GM23248 (cell line): ENCODE results near the gene DNAJC3. TPM values are rescaled to one million over a fixed set of nuclear protein-coding genes. Genes with fewer than 3 reads are reported as not detected.

Source experiments
- DNase-seq: peaks from one replicate; pipeline ENCODE4 v3.0.0-alpha.2; 2015
- H2AFZ ChIP-seq: fragments of 200-600 bp; sonication (generic); 2 replicates; pipeline ENCODE4 v1.6.1; 2016; ENCODE audit warnings: antibody characterized with exemption
- H3F3A ChIP-seq: fragments of 200-600 bp; sonication (generic); 2 replicates; pipeline ENCODE4 v1.6.1; 2016; ENCODE audit warnings: mild to moderate bottlenecking, antibody characterized with exemption, mixed run types; ENCODE audit not compliant: insufficient read depth
- H3K27ac ChIP-seq: fragments of 200-600 bp; sonication (generic); 2 replicates; pipeline ENCODE4 v1.5.1; 2016; ENCODE audit warnings: mild to moderate bottlenecking
- H3K27me3 ChIP-seq: fragments of 200-600 bp; sonication (generic); replicated peaks from 2 replicates; pipeline ENCODE4 v1.6.1; 2016; ENCODE audit warnings: mild to moderate bottlenecking; ENCODE audit not compliant: insufficient read depth
- H3K36me3 ChIP-seq: fragments of 200-600 bp; sonication (generic); 2 replicates; pipeline ENCODE4 v1.6.1; 2016; ENCODE audit warnings: low read depth, mild to moderate bottlenecking
- H3K4me1 ChIP-seq: fragments of 200-600 bp; sonication (generic); 2 replicates; pipeline ENCODE4 v1.6.1; 2016; ENCODE audit warnings: mild to moderate bottlenecking; ENCODE audit not compliant: insufficient read depth
- H3K4me2 ChIP-seq: fragments of 200-600 bp; sonication (generic); one replicate; pipeline ENCODE4 v1.6.1; 2016; ENCODE audit warnings: mild to moderate bottlenecking; ENCODE audit not compliant: unreplicated experiment
- H3K4me3 ChIP-seq: fragments of 200-600 bp; sonication (generic); 2 replicates; pipeline ENCODE4 v1.5.1; 2016; ENCODE audit warnings: mild to moderate bottlenecking
- H3K79me2 ChIP-seq: fragments of 200-600 bp; sonication (generic); 2 replicates; pipeline ENCODE4 v1.6.1; 2016; ENCODE audit warnings: mild to moderate bottlenecking; ENCODE audit not compliant: insufficient read depth
- H3K9ac ChIP-seq: fragments of 200-600 bp; sonication (generic); 2 replicates; pipeline ENCODE4 v1.6.1; 2016; ENCODE audit warnings: mild to moderate bottlenecking
- H3K9me2 ChIP-seq: fragments of 200-600 bp; sonication (generic); 2 replicates; pipeline ENCODE4 v1.6.1; 2016; ENCODE audit warnings: mixed run types, mild to moderate bottlenecking, moderate library complexity; ENCODE audit not compliant: insufficient read depth
- H3K9me3 ChIP-seq: fragments of 200-600 bp; sonication (generic); one replicate; pipeline ENCODE4 v1.6.1; 2017; ENCODE audit warnings: low read depth
- H4K20me1 ChIP-seq: fragments of 200-600 bp; sonication (generic); 2 replicates; pipeline ENCODE4 v1.6.0; 2016; ENCODE audit not compliant: insufficient read depth
- EZH2 ChIP-seq: fragments of 200-600 bp; sonication (generic); IDR thresholded peaks from 2 replicates; pipeline ENCODE4 v1.6.1; 2018; ENCODE audit warnings: antibody characterized with exemption, mild to moderate bottlenecking; ENCODE audit not compliant: insufficient read depth, poor library complexity, severe bottlenecking
- EZH2phosphoT487 ChIP-seq: fragments of 200-600 bp; sonication (generic); IDR thresholded peaks from 2 replicates; pipeline ENCODE4 v1.6.1; 2018; ENCODE audit warnings: antibody characterized with exemption, moderate library complexity, mild to moderate bottlenecking, low read depth; ENCODE audit not compliant: insufficient read depth
- WGBS, 2 experiments: methylation state at CpG; one replicate each; pipeline ENCODE4 v1.1.6; 2015 to 2017; ENCODE audit warnings: low lambda C conversion rate in 2 of 2, low coverage in 1 of 2; ENCODE audit errors: missing lambda C conversion rate in 2 of 2; 5-methylcytosine and 5-hydroxymethylcytosine counted together
- in situ Hi-C: fragments of 300-500 bp; cut with MboI; formaldehyde crosslinking; loops from 2 replicates; pipeline ENCODE4 v1.15.0; 2020
- polyA plus RNA-seq: library from polyadenylated mRNA; unstranded; fragments of >200 nt; fragmentation: Nextera tagmentation; extraction: Ambion mirVana; gene quantifications from 2 replicates; pipeline ENCODE4 v1.2.1, GENCODE V29; 2016
- total RNA-seq: library from RNA; depleted of rRNA; stranded (reverse); fragments of >200 nt; shearing (Covaris generic); gene quantifications from 2 replicates; pipeline ENCODE4 v1.2.3, GENCODE V29; 2014

The DNAJC3 gene
- total and polyA plus RNA-seq, 2 experiments from 2014 or later: 39.5 to 42.4 TPM

- Histone ChIP-seq H2AFZ (no peak overlapping the region), H3K27me3 (no peaks in the 10 kb centered on the region), H3F3A (peaks cover 7% of the 10 kb centered on the region; the same call in 1 of the 2 replicates), H3K27ac (no peak overlapping the region), H4K20me1 (0 out of 2 replicates have a peak, but pooled peaks cover 3% of the 10 kb centered on the region), H3K9me3 (no peaks in the 10 kb centered on the region), H3K9ac (no peak overlapping the region), H3K4me3 (no peak overlapping the region), H3K79me2 (peaks cover 22% of the 10 kb centered on the region), H3K36me3 (peaks cover 19% of the 10 kb centered on the region), H3K9me2 (no peaks in the 10 kb centered on the region), H3K4me1 (peaks cover 9% of the 10 kb centered on the region), H3K4me2 (no peak overlapping the region)
- DNase-seq: no peak
- TF ChIP-seq EZH2 (no peak), EZH2phosphoT487 (no peak)
- in situ Hi-C loops: no loop called here
- WGBS, 2 experiments: 99 to 100% methylated on average over 4 of the region's 4 CpGs
These were observed 30.1 kb downstream of the DNAJC3 start for GRCh38 chr13:95707035-95707434.

DNA sequence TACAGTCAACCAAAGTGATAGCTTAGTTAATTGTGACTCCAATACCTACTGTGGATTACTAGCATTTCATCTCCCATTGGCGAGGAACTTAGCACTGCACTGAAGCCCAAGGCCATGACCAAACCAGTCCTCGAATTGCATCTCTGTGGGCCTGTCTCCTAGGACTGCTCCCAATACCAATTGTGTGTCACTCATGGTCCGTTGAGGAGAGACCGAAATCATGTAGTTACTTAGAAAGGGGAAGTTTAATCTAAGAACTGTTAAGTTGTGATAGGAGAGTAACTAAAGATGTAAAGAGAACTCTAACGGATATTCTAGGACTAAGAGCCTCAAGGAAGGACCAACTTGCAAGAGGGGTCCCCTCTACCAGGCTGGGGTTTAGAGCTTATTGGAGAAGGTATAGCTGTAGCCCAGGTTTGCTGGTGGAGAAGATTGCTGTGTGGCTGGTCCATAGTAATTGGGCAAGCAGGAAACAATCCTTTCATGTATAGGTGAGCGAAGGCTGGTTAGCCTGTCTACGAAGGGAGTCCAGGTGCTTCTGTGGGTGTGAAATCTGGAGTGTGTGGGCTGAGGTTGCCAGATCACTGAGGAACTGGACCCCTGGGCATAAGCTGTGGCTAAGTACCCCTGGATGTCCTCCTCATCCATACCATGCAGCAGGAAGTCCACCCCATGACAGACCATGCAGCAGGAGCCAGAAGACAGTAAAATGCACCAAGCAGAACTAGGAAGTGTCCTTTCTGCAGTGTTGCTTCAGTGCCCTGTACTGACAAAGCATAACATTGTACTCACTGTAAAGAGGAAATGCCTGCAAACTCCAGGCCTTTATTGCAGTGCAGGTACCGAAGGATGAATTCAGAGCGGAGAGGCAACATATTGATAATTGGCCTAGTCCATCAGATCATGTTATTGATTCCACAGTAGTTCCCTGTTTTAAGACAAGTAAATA lies 30.8 kb downstream of the DNAJC3 start:
- in situ Hi-C loops: no loop called here
- H3K36me3 ChIP-seq: peaks cover 19% of the 10 kb centered on the region
- DNase-seq: no peak
- no peak overlapping the region for H3K9ac ChIP-seq
- WGBS, 2 experiments: 98% methylated on average over 9 of the region's 9 CpGs
- no peak overlapping the region for H3K4me3 ChIP-seq
- H3F3A ChIP-seq: peaks cover 8% of the 10 kb centered on the region
- no peaks in the 10 kb centered on the region for H3K9me2 ChIP-seq
- H3K27me3 ChIP-seq: no peaks in the 10 kb centered on the region
- TF ChIP-seq EZH2phosphoT487: no peak
- no peak for TF ChIP-seq EZH2
- no peaks in the 10 kb centered on the region for H3K9me3 ChIP-seq
- no peak overlapping the region for H3K4me2 ChIP-seq
- H3K79me2 ChIP-seq: peaks cover 26% of the 10 kb centered on the region
- peaks cover 9% of the 10 kb centered on the region for H3K4me1 ChIP-seq
- H2AFZ ChIP-seq: no peak overlapping the region
- H3K27ac ChIP-seq: no peak overlapping the region
- H4K20me1 ChIP-seq: 0 out of 2 replicates have a peak, but pooled peaks cover 3% of the 10 kb centered on the region

DNA sequence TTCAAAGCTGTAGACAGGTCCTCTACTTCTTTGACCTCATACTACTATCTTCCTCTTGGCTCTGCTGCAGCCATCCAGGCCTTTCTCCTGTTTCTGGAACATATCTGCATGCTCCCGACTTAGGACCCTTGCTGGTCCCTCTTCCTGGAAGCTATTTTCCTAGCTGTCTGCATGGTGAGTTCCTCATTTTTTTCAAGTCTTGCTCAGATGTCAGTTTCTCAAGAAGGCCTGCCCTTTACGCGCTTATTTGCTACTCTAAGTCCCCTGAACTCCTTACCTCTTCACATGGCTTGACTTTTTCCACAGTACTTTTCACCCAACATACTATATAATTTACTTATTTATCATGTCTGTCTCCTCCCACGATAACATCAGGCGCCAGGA lies 31.4 kb downstream of the DNAJC3 start:
- Histone ChIP-seq H3K9ac (no peak overlapping the region), H3K4me3 (no peak overlapping the region), H2AFZ (no peak overlapping the region), H3K9me3 (no peaks in the 10 kb centered on the region), H3K9me2 (no peaks in the 10 kb centered on the region), H3K4me1 (peaks cover 14% of the 10 kb centered on the region), H3K36me3 (peaks cover 19% of the 10 kb centered on the region), H3K79me2 (peaks cover 32% of the 10 kb centered on the region), H3K4me2 (no peak overlapping the region), H4K20me1 (no peaks in the 10 kb centered on the region), H3F3A (peaks cover 8% of the 10 kb centered on the region), H3K27me3 (no peaks in the 10 kb centered on the region), H3K27ac (no peak overlapping the region)
- 81 to 82% methylated on average over 5 of the region's 5 CpGs for WGBS, 2 experiments
- in situ Hi-C loops: no loop called here
- no peak for DNase-seq
- TF ChIP-seq EZH2phosphoT487 (no peak), EZH2 (no peak)

DNA sequence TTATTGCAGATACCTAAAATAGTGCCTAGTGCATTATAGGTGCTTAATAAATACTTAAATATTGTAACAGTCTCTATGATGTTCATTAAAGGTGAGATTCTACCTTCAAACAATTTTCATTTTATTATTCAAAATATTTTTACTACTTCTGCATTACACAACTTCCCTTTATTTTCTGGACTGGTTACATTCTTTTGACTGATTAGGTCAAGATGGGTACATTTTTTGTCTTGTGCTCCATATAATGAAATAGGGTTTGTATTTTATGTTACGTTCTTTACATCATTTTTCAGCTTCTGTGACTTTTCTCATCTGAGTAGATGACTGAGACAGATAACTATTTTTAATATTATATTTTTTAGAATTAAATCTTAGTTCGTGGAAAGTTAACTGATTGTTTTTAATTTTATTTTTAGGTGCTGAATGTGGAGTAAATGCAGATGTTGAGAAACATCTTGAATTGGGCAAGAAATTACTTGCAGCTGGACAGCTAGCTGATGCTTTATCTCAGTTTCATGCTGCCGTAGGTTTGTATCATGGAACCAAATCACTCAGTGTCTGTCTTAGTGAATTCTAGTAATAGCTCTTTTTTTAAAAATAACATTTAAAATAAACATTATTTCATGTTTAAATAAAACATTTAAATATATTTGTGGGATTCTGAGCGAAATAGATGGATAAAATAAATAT lies 32.0 kb downstream of the DNAJC3 start:
- TF ChIP-seq EZH2 (no peak), EZH2phosphoT487 (no peak)
- in situ Hi-C loops: no loop called here

More for the DNA sequence above, 32.0 kb downstream of the DNAJC3 start:
- no peak overlapping the region for H3K4me3 ChIP-seq
- H3K27me3 ChIP-seq: no peaks in the 10 kb centered on the region
- no peak overlapping the region for H3K27ac ChIP-seq
- no peaks in the 10 kb centered on the region for H4K20me1 ChIP-seq
- peaks cover 19% of the 10 kb centered on the region for H3K4me1 ChIP-seq
- peaks cover 19% of the 10 kb centered on the region for H3K36me3 ChIP-seq
- no peak overlapping the region for H2AFZ ChIP-seq
- no peaks in the 10 kb centered on the region for H3K9me2 ChIP-seq
- H3K79me2 ChIP-seq: peaks cover 32% of the 10 kb centered on the region
- no peaks in the 10 kb centered on the region for H3K9me3 ChIP-seq
- peaks cover 13% of the 10 kb centered on the region for H3F3A ChIP-seq
- DNase-seq: no peak
- no peak overlapping the region for H3K9ac ChIP-seq
- no peak overlapping the region for H3K4me2 ChIP-seq
- 67 to 69% methylated on average over 4 of the region's 4 CpGs for WGBS, 2 experiments
